HUDEP-2 (cell line): Measurements from ENCODE around the gene TM7SF2.

Experiments used
- DNase-seq, 76 experiments: peaks; one replicate each; lab custom pipeline; 2025; ENCODE audit not compliant: unreplicated experiment in 76 of 76; lab: John Stamatoyannopoulos, UW

Gene TM7SF2

GRCh38 chr11:65087827-65088226, 23.8 kb upstream of the TM7SF2 start:
- DNase-seq, result no peak

GRCh38 chr11:65089621-65090020, 22.1 kb upstream of the TM7SF2 start:
- no peak for DNase-seq

DNA sequence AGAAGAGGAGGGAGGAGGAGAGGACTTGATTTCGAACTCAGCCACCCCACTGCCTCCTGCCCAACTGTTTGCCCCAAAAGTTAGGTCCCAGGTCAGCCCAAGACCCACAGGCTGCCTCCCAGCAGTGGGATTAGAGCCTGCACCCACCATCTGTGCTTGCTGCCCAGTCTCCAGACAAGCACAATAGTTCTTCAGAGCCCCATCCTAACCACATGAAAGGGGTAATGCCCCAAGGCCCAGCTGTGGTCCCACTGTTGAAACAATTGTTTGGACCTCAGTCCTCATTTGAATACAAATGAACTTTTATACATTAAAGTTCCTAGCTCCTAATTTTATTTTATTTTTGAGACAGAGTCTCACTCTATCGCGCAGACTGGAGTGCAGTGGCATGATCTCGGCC, 21.0 kb upstream of the TM7SF2 start:
- no peak for DNase-seq

GRCh38 chr11:65095427-65095826, 16.2 kb upstream of the TM7SF2 start:
- DNase-seq, result no peak

DNA sequence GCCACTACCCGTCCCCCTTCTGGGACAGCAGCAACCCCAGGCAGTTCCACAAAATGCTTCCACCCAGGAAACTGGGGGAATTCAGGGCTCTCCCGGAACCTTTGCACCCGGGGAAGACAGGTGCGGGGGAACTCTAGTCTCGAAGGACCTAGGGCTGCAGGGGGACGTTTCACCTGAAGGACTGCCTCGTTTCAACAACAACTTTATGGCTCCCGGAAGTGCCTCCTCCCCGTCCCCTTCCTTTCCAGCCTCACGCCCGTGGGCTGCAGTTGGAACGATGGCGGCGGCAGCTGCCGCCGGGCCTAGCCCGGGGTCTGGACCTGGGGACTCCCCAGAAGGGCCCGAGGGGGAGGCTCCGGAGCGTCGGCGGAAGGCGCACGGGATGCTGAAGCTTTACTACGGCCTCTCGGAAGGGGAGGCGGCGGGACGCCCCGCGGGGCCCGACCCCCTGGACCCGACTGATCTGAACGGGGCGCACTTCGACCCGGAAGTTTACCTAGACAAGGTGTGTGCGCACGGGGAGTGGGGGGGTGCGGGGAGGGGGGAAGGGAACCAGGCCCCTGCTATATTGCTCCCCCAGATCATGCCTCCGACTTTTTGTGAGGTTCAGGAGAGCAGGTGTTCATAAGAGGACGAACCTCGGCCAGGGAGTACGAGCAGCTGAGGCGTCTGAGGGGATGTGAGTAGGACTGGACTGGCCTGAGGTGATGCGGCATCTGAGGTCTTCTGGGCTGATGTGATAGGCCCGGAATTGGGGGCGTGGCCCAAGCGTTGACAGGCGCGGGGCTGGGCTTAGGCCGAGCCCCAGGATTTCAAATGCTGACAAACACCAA, 15.5 kb upstream of the TM7SF2 start, which contains the start of gene VPS51:
VPS51 (plus strand) TSS at position 241 of the 833 bp plus-strand sequence; CDS start at position 278, 37 bp downstream.
- peak in 72 of 76 experiments; percentile 32 to 89 (median 78) for DNase-seq

- no peak for DNase-seq
Measured at GRCh38 chr11:65096926-65097325, 14.7 kb upstream of the TM7SF2 start.

- no peak for DNase-seq
Measured at GRCh38 chr11:65100674-65101350, 10.9 kb upstream of the TM7SF2 start.

DNA sequence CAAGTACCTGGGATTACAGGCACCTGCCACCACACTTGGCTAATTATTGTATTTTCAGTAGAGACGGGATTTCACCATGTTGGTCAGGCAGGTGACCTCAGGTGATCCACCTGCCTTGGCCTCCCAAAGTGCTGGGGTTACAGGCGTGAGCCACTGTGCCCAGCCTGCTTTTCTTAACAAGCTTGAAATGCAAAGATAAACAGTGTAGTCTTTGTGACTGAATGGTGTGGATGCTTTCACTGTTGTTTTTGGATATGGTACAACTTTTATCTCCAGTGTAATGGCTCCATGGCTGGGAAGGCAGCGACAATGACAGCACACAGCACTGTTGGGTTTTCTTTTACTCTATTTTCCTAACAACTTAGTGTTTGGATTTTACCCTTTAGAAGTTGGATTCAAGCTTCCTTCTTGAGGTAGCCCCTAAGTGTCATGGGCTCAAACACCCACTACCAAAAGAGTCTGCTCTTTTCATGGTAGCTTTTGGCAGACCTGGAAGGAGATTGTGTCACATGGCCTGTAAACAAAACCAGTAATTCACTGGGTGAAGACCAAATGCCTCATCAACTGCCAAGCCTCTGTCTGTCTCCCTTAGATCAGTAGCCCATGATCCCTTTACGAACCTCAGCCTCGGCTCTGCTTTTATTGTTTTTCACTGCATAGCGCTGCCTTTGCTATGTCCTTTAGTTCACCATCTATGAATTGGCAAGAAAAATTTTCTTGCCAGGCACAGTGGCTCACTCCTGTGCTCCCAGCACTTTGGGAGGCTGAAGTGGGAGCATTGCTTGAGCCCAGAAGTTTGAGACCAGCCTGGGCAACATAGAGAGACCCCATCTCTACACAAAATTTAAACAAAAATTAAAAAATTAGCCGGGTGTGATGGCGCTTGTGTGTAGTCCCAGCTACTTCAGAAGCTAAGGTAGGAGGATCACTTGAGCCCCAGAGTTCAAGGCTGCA, 9.3 kb upstream of the TM7SF2 start:
- no peak for DNase-seq

DNA sequence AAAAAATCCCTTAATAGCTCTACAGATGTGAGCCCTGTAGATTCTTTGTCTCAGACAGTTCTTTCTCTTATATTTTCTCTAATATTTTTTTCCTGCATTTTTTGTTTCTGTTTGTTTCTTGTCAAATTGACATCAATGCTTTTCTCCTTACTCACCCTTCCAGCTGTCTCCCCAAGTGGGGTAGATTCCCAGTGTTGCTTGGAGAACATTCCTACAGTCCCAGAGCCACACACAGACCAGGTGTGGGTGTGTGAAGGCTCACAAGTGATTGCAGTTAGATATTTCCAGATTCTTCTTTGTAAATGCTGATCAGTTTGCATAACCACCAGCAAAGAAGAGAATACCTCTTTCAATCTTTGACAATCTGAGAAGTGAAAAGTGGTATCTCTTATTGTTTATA, 8.2 kb upstream of the TM7SF2 start:
- DNase-seq, result no peak

- no peak for DNase-seq
Measured at GRCh38 chr11:65104628-65105027, 7.0 kb upstream of the TM7SF2 start.

GRCh38 chr11:65107078-65107477, 4.6 kb upstream of the TM7SF2 start:
- DNase-seq, result no peak

GRCh38 chr11:65107751-65108468, 3.8 kb upstream of the TM7SF2 start:
- DNase-seq, result no peak

GRCh38 chr11:65108469-65109123, 3.1 kb upstream of the TM7SF2 start:
- no peak for DNase-seq

DNA sequence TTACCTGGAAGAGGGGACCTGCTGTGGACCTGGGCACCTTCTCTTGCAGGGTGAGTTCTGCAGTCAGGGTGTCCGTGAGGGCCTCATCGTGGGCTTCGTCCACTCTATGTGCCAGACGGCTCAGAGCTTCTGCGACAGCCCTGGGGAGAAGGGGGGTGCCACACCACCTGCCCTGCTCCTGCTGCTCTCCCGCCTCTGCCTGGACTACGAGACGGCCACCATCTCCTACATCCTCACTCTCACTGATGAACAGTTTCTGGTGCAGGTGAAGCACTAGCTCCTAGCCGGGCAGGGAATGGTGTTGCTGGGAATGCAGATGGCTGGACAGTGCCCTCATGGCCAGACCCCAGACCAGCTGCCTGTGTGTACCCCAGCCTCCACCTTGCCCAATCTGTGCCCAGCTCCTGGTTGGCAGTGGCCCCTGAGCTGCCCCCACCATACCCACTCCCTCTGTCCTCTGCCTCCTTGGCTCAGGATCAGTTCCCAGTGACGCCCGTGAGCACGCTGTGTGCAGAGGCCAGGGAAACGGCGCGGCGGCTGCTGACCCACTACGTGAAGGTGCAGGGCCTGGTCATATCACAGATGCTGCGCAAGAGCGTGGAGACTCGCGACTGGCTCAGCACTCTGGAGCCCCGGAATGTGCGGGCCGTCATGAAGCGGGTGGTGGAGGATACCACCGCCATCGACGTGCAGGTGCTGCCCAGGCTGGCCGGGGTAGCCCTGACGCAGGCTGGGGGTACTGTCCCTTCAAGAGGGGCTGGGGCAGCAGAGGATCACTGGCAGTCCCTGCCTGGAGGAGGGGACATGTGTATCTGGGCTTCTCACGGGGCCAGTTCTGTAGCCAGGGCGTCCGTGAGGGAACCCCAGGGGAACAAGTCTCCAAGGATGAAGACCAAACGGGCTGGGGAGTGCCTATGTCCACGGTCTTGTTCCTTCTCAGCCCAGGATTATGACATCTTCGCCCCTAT, 2.2 kb upstream of the TM7SF2 start:
- DNase-seq, result no peak

DNA sequence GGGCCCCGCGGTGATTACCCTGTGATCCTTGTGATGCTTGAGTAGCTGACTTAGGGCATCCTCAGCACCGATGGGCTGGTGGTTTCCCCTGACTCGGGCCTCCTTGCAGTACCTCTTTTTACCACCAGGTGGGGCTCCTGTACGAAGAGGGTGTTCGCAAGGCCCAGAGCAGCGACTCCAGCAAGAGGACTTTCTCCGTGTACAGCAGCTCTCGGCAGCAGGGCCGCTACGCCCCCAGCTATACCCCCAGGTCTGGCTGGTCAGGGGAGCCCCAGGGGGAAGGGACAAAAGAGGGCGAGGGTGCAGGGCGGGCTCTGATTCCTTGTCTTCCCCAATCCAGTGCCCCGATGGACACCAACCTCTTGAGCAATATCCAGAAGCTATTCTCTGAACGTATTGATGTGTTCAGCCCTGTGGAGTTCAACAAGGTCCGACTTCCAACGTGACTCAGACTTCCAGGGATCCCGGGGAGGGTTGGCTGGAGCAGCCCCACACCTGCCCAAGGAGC, 1.3 kb upstream of the TM7SF2 start:
- peak in 73 of 76 experiments; percentile 18 to 93 (median 76) for DNase-seq

DNA sequence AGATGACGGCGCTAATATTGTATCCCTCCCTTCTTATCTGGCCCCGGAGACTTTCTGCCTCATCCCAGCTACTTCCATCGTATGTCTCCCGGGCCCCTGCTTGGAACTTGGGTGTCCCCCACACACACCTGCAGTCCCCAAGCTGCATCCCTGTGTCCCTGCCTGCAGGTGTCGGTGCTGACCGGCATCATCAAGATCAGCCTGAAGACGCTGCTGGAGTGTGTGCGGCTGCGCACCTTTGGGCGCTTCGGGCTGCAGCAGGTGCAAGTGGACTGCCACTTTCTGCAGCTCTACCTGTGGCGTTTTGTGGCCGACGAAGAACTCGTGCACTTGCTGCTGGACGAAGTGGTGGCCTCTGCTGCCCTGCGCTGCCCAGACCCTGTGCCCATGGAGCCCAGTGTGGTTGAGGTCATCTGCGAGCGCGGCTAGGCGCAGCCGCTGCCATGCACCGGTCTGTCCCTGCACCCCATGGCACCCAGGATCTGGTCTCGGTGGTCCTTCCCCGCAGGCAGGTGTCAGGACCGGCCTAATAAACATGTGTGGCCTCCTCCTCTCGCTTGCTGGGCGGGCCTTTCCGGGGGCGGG, 421 bp upstream of the TM7SF2 start:
- DNase-seq, result no peak

GRCh38 chr11:65112546-65113360, 1.1 kb downstream of the TM7SF2 start:
- DNase-seq, result peak in 58 of 76 experiments; percentile 14 to 75 (median 52)
